ENCODE results near the gene MEPE.
"Not testable (repeated sequence)": the region's sequence is repeated elsewhere in the genome, so short reads cannot be mapped to it uniquely, and the experiment has no call there.

MEPE gene

GRCh38 chr4:87880106-87880505 lies 47.3 kb downstream of the MEPE start:
- ChIA-PET CTCF (no interaction called here), POLR2A (no interaction called here)
- DNase-seq (ENCODE audit: extremely low spot score), result no peak

GRCh38 chr4:87881115-87881514 lies 48.3 kb downstream of the MEPE start:
- ChIA-PET CTCF (no interaction called here), POLR2A (no interaction called here)
- no peak for TF ChIP-seq ZNF384 (IDR thresholded peaks at IDR 0.05)
- no peak for TF ChIP-seq FOXM1 (IDR thresholded peaks at IDR 0.05; ENCODE audit: borderline replicate concordance)
- no peak for TF ChIP-seq TARDBP (IDR thresholded peaks at IDR 0.05)
- no peak for TF ChIP-seq HDGF (IDR thresholded peaks at IDR 0.05; ENCODE audit: borderline replicate concordance)
- no peak for TF ChIP-seq L3MBTL2 (conservative IDR thresholded peaks at IDR 0.05)
- TF ChIP-seq BHLHE40 (IDR thresholded peaks at IDR 0.05; ENCODE audit: borderline replicate concordance), result no peak
- TF ChIP-seq FOXA1 (IDR thresholded peaks at IDR 0.05), result no peak
- no peak for TF ChIP-seq PKNOX1 (IDR thresholded peaks at IDR 0.05)
- TF ChIP-seq FOXK2 (IDR thresholded peaks at IDR 0.05), result no peak
- DNase-seq (ENCODE audit: extremely low spot score), result no peak

More at GRCh38 chr4:87880106-87880505, 47.3 kb downstream of the MEPE start:
- TF ChIP-seq L3MBTL2 (conservative IDR thresholded peaks at IDR 0.05), result no peak
- TF ChIP-seq FOXM1 (IDR thresholded peaks at IDR 0.05; ENCODE audit: borderline replicate concordance), result no peak
- no peak for TF ChIP-seq ZNF384 (IDR thresholded peaks at IDR 0.05)

DNA sequence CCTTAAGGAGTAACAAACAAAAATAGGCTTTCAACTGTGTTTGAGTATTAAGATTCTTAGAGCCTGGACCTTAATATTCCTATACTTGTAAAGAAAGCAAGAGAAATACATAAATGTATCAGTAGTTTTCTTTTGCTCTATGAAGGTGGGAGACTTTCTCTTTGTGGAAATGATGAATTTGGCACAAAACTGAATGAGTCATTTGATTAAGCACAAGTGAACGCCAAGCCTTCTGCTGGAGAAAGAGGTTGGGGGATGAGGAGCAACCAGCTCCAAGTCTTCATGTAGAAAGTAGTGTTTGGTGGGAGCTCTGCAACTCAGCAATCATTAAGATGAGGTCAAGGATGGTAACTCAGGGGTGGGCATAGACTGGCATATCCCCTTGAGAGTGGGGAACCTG lies 49.6 kb downstream of the MEPE start:
- CTCF ChIA-PET, result no interaction called here
- no peak for DNase-seq (ENCODE audit: extremely low spot score)
- POLR2A ChIA-PET, result no interaction called here
- TF ChIP-seq ZNF384 (IDR thresholded peaks at IDR 0.05), result no peak
- no peak for TF ChIP-seq L3MBTL2 (conservative IDR thresholded peaks at IDR 0.05)
- TF ChIP-seq ARNT (IDR thresholded peaks at IDR 0.05), result no peak
- no peak for TF ChIP-seq LEF1 (IDR thresholded peaks at IDR 0.05; ENCODE audit: borderline replicate concordance)
- no peak for TF ChIP-seq PKNOX1 (IDR thresholded peaks at IDR 0.05)
- no peak for TF ChIP-seq TARDBP (IDR thresholded peaks at IDR 0.05)
- TF ChIP-seq FOXA1 (IDR thresholded peaks at IDR 0.05), result no peak
- TF ChIP-seq HDGF (IDR thresholded peaks at IDR 0.05; ENCODE audit: borderline replicate concordance), result no peak
- TF ChIP-seq FOXK2 (IDR thresholded peaks at IDR 0.05), result no peak
- TF ChIP-seq ELF4 (IDR thresholded peaks at IDR 0.05), result no peak
- no peak for TF ChIP-seq BHLHE40 (IDR thresholded peaks at IDR 0.05; ENCODE audit: borderline replicate concordance)
- TF ChIP-seq FOXM1 (IDR thresholded peaks at IDR 0.05; ENCODE audit: borderline replicate concordance), result no peak
- TF ChIP-seq CTBP1 (IDR thresholded peaks at IDR 0.05; ENCODE audit: borderline replicate concordance), result no peak

DNA sequence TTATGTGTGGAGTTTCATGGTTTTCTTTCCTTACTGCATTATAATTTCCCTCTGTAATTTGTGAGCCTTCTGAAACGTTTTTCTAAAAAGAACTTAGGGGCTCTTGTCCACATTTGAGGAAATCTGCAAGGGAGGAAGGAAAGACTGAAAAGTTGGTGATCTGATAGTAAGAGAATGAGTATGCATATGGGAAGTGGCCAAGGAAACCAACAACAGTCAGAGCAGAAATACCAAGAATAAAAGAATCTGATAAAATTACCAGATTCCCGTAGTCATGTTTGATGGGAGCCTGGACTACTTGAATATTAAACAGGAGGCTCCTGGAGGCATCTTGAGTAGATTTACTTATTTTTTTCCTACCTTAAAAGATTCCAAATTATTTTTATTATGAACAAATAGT lies 50.1 kb downstream of the MEPE start:
- DNase-seq (ENCODE audit: extremely low spot score), result no peak
- ChIA-PET CTCF (no interaction called here), POLR2A (no interaction called here)
- no peak for TF ChIP-seq ZNF384 (IDR thresholded peaks at IDR 0.05)
- no peak for TF ChIP-seq ARNT (IDR thresholded peaks at IDR 0.05)
- no peak for TF ChIP-seq L3MBTL2 (conservative IDR thresholded peaks at IDR 0.05)
- no peak for TF ChIP-seq FOXK2 (IDR thresholded peaks at IDR 0.05)
- TF ChIP-seq NFRKB (IDR thresholded peaks at IDR 0.05), result no peak
- TF ChIP-seq FOXM1 (IDR thresholded peaks at IDR 0.05; ENCODE audit: borderline replicate concordance), result no peak
- no peak for TF ChIP-seq SUZ12 (IDR thresholded peaks at IDR 0.05)
- TF ChIP-seq SP1 (IDR thresholded peaks at IDR 0.05), result no peak
- no peak for TF ChIP-seq BHLHE40 (IDR thresholded peaks at IDR 0.05; ENCODE audit: borderline replicate concordance)
- no peak for TF ChIP-seq PKNOX1 (IDR thresholded peaks at IDR 0.05)

- CTCF ChIA-PET, result no interaction called here
- no peak for DNase-seq (ENCODE audit: extremely low spot score)
- TF ChIP-seq LEF1 (IDR thresholded peaks at IDR 0.05; ENCODE audit: borderline replicate concordance), result no peak
- POLR2A ChIA-PET, result no interaction called here
These were observed 52.3 kb downstream of the MEPE start for GRCh38 chr4:87884976-87885549.

GRCh38 chr4:87886083-87886482 lies 53.3 kb downstream of the MEPE start:
- POLR2A ChIA-PET, result no interaction called here
- CTCF ChIA-PET, result no interaction called here

DNA sequence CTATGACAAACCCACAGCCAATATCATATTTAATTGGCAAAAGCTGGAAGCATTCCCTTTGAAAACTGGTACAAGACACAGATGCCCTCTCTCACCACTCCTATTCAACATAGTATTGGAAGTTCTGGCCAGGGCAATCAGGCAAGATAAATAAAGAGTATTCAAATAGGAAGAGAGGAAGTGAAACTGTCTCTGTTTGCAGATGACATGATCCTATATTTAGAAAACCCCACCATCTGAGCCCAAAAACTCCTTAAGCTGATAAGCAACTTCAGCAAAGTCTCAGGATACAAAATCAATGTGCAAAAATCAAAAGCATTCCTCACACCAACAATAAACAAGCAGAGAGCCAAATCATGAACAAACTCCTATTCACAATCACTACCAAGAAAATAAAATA lies 58.0 kb downstream of the MEPE start:
- CTCF ChIA-PET; DNase-seq (ENCODE audit: extremely low spot score); POLR2A ChIA-PET: not testable (repeated sequence)

More at GRCh38 chr4:87886083-87886482, 53.3 kb downstream of the MEPE start:
- TF ChIP-seq TARDBP (IDR thresholded peaks at IDR 0.05) (no peak), LEF1 (IDR thresholded peaks at IDR 0.05; ENCODE audit: borderline replicate concordance) (no peak), FOXK2 (IDR thresholded peaks at IDR 0.05) (no peak), SP1 (IDR thresholded peaks at IDR 0.05) (no peak), ELF4 (IDR thresholded peaks at IDR 0.05) (no peak), ZNF384 (IDR thresholded peaks at IDR 0.05) (no peak), CTBP1 (IDR thresholded peaks at IDR 0.05; ENCODE audit: borderline replicate concordance) (no peak), SUZ12 (IDR thresholded peaks at IDR 0.05) (no peak), L3MBTL2 (conservative IDR thresholded peaks at IDR 0.05) (no peak), BHLHE40 (IDR thresholded peaks at IDR 0.05; ENCODE audit: borderline replicate concordance) (no peak), FOXM1 (IDR thresholded peaks at IDR 0.05; ENCODE audit: borderline replicate concordance) (no peak), FOXA1 (IDR thresholded peaks at IDR 0.05) (no peak), PKNOX1 (IDR thresholded peaks at IDR 0.05) (no peak), ARNT (IDR thresholded peaks at IDR 0.05) (no peak), NFRKB (IDR thresholded peaks at IDR 0.05) (no peak)
- DNase-seq (ENCODE audit: extremely low spot score), result no peak
